ENCODE measurements around the gene DENND1A. TPM values are rescaled to one million over a fixed set of nuclear protein-coding genes. Genes with fewer than 3 reads are reported as not detected.
A peak's percentile ranks its signal among the peaks of the same experiment; 100 is the strongest.

The DENND1A gene
- total RNA-seq, 1 donor from 2014 or later = 6.9 TPM

DNA sequence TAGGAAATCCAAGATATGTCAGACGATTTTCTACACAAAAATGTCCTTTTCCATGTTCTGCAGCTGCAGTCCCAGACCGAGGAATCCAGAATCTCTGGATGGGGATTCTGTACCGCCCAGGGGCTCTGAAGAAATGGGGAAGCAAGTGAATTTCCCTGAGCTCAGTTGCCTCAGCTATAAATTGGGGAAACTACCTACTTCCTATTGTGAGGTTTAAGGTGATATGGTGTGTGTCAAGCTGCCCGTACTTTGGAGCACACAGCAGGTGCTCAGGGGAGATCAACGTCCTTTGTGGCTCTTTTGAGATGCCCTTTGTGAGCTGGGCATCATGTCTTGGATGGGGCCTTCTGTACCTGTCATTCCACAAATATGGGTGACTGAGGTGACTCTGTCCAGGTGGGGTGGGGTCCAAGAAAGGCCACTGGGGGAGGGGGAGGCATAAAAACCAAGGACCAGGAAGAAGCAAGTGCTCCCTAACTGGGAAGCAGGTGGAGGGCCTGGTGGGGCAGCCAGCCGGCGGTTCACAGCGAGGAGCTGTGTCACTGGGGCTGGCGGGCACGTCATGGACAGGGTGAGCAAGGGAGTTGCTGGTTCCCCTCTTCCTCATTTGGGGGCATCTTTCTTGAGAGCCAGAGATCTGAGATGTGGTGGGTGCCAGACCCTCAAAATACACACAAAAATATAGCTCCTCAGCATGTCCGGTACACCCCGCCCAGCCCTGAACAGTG, 457.9 kb downstream of the DENND1A start:
- DNase-seq (ENCODE audit: low read depth in 2 of 2) = no peak

DNA sequence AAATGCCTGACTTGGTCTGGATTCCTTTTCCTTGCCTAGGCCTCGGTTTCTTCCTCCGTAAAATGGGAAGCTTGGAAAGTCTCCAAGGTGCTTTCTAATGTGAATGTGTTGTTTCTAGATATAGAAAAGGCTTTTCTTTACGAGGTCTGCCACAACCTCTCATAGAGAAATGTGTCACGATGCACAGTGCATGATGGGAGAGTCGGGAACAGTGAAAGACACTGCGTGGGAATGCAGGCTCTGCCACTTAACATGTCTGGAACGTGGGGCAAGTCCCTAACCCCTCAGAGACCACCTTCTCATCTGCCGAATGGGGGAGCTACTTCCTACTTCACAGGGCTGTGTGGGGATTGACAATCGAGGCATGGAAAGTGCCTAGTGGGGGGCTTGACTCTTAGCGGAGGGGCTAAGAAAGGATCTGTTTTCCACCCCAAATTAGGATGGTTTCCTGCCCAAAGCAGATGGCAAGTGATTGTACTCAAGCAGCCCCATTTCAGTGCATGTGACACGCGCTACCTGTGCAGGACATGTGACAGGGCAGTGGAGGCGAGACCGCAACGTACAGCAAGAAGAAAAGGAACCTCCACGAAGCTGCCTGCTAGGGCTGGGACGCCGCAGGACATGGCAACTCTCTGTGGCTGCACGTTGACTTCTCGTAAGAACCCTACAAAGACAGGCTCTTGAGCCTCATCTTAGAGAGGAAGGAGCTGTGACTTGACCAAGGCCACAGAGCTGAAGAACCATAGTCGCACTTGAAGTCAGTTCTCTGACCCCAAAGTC, 458.7 kb downstream of the DENND1A start:
- DNase-seq (ENCODE audit: low read depth in 2 of 2) = no peak

- DNase-seq (ENCODE audit: low read depth in 2 of 2) = no peak
Measured at GRCh38 chr9:123470121-123470782, 459.7 kb downstream of the DENND1A start.

GRCh38 chr9:123469282-123469681, 460.6 kb downstream of the DENND1A start:
- no peak for DNase-seq (ENCODE audit: low read depth in 2 of 2)

GRCh38 chr9:123468541-123468940, 461.4 kb downstream of the DENND1A start:
- no peak for DNase-seq (ENCODE audit: low read depth in 2 of 2)

- DNase-seq (ENCODE audit: low read depth in 2 of 2) = no peak
Measured at GRCh38 chr9:123465304-123465703, 464.6 kb downstream of the DENND1A start.

DNA sequence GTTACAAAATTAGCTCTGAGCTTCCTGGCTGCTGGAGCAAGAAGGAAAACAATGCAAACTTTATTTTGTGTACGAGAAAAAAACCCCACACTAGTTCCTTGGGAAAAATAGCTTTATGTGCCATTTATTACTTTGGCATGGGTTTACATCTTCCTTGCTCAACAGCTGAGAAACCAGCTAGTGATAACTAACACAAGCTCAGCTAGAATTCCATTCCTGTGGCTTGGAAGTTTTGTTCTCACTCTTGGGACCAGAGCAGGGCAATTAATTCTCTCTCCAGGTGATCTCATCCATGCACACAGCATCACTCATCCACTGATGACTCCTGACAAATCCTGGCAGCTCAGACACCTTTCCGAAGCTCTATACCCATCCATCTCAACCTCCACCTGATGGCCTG, 469.8 kb downstream of the DENND1A start:
- no peak for DNase-seq (ENCODE audit: low read depth in 2 of 2)

- DNase-seq (ENCODE audit: low read depth in 2 of 2) = no peak
Measured at GRCh38 chr9:123457583-123457982, 472.3 kb downstream of the DENND1A start.

DNA sequence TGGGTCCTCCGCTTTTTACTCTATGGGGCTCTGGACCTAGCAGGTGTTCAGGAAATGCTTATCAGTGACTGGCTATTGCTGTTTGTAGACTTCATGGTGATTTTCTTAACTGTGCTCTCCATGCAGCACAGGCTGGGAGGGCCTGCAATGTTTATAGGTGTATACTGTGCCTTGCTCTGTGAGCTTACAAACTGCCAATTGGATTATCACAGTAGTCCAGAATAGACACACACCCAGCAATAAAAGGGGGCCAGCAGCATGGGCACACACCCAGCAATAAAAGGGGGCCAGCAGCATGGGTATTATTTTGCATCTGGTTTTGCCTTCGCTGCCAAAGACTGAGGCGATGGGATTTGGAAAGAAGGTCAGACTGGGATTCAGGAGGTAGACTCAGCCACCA, 473.9 kb downstream of the DENND1A start:
- no peak for DNase-seq (ENCODE audit: low read depth in 2 of 2)

DNA sequence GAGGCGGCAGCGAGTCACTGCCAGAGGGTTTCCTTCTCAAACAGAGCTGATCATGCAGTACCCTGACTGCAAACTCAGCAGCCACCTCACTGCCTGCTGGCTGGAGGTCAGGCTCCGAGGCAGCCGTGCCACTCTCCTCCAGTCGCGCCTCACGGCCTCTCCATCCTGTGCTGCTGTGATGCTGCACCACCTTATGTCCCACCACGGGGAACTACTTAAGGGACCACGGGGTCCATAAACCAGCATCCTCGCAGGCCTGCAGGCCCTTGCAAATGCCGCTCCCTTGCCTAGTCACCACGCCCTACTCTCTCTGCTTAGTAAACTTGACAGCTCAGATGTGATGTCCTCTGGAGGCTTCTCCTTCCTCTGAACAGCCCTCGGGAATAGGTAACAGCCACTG, 474.7 kb downstream of the DENND1A start:
- no peak for DNase-seq (ENCODE audit: low read depth in 2 of 2)

GRCh38 chr9:123454361-123454760, 475.6 kb downstream of the DENND1A start:
- no peak for DNase-seq (ENCODE audit: low read depth in 2 of 2)

- no peak for DNase-seq (ENCODE audit: low read depth in 2 of 2)
Measured at GRCh38 chr9:123453831-123454321, 476.1 kb downstream of the DENND1A start.

DNA sequence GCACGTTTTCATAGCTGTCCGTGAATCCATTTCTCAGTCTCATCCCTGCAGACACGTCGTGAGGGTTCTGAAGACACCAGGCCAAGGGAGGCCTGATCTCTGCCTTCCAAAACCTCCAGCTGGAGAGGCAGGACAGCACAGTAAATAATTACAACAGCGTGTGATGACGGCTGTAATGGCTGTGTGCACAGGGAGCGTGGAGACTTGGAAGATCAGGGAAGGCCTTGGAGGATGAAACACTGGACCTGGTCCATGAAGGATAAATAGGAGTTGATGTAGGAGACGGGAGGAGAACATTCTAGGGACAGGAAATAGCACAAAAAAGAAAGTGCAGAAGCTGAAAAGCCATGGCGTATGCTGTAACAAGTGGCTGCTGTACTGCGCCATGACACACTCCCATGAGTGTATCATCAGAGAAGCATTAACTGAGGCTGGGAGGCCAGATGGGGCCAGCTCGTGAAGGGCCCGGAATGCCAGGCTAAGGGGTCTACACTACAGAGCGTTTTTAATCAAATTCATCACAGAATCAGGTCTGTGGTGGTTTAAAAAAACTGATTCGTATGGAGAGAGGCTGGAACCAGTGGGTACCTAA, 476.8 kb downstream of the DENND1A start:
- no peak for DNase-seq (ENCODE audit: low read depth in 2 of 2)

DNA sequence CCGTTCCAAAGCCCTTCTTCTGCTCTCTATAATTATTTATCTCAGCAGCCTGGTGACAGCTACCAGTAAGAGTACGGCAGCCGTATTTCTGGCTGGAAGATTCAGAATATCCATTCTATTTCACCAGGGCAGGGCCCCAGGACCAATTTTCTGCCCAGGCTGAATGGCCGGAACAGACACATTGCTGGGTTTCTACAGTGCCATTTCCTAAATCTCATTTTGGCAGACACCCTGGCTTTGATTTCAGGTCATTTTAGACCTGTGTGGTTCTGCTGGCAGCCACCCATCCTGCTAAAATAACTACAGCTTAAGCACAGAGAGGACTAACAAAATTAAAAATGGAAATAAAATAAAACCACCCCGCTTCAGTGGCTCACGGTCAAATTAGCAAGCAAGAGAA, 478.9 kb downstream of the DENND1A start:
- peak in 1 of 2 donors; percentile 32 for DNase-seq (ENCODE audit: low read depth in 2 of 2)

- DNase-seq (ENCODE audit: low read depth in 2 of 2) = no peak
Measured at GRCh38 chr9:123450098-123450770, 479.7 kb downstream of the DENND1A start.

DNA sequence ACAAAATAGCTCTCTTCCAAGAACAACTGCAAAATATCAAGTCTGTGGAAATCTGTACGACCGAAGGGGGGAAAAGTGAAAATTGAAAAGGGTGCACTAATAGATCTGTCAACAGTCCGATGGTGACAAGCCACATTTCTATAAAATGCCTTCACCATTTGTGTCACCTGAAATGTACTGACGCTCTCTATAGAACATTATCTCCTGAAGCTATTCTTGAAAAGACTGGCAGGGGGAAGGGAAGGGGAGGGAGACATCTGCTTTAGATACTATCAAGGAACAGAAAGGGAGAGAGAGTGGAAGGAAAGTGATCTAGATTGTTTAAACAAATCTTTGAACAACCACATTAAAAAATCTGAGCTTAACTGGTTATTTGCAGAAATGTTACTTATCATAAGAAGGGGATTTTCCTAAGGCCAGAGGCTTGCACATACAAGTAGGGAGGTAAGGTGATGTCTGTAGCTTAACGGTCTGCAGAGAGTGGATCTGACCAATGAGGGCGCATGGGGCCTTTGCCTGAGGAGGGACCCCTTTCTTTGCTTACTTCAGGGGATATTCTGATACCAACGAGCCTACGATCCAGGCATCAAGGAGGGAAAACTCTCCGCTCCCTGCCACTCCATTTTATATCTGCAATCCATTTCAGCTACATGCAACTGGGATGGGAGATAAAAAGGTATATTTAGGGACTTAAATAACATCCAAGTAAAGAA, 481.8 kb downstream of the DENND1A start:
- no peak for DNase-seq (ENCODE audit: low read depth in 2 of 2)

DNA sequence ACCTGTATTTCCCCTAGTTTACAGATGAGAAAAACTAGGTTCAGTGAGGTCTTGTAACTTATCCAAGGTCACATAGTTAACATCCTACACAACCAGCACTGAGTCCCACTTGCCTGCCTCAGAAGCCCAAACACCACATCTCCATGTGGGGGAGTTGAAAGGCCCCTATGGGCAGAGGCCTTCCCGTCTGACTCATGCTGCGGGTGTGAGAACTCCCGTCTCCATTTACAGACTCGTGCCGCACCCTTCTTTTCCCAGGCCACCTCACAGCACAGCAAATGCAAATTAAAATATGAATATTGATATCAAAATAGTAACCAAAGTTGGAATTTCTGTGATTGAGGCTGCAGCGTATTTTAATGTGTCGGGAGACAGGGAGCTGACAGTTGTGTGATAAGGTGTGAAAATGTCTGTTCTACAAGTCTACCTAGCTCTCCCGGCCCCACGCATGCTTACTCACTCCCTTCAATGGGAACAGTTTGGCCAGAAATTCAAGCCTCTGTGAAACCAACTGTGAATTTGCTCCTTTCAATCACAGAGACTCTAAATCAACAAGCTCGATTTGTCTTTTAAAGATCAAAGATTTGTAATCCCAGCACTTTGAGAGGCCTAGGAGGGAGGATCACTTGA, 483.8 kb downstream of the DENND1A start:
- no peak for DNase-seq (ENCODE audit: low read depth in 2 of 2)

DNA sequence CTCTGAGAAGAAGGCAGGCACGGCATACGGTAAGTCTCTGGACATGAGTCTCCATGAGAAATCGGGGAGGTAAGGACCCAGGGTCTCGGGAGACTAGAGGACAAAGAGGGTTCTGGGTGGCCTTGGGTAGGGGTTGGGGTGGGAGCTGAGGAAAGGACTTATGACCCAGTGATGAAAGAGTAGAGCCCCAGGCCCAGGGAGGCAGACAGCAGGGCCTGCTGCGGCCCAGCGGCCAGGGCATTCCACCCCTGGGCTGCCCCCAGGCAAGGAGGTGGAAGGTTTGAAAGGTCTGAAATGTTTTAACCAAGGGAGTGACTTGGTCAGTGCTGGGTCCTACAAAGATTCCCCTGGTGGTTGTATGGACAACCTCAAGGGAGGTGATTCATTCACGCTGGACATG, 484.8 kb downstream of the DENND1A start:
- DNase-seq (ENCODE audit: low read depth in 2 of 2) = no peak

- no peak for DNase-seq (ENCODE audit: low read depth in 2 of 2)
Measured at GRCh38 chr9:123441769-123442168, 488.2 kb downstream of the DENND1A start.

DNA sequence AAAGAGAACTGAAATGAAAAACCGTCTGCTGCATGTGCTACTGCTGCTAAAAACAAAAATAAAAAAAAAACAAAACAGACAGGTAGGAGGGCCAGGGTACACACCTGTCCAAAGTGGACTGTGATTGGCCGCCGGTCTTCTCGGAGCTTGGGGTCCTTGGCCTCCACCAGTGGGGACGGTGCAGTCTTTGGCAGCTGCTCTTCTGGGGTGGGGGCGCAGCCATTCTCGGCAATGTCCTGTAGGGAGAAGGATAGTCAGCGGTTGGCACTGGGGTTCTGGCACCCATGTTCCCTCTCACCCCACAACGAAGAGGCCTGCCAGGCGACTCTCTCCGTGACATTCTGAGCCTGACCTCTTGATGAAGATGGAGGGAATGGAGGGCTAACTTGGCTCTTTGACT, 489.7 kb downstream of the DENND1A start:
- DNase-seq (ENCODE audit: low read depth in 2 of 2) = no peak

Data from lung microvascular endothelial cell (primary cell).